GM23338 (cell line): ENCODE results near the gene COL21A1. TPM values are rescaled to one million over a fixed set of nuclear protein-coding genes. Genes with fewer than 3 reads are reported as not detected.

Source experiments
- ATAC-seq: fragments of 200-7000 bp; cut with Tn5 transposase; 3 replicates; pipeline ENCODE4 v1.9.1; 2020
- DNase-seq: peaks from one replicate; pipeline ENCODE4 v3.0.0-alpha.2; 2015; ENCODE audit warnings: low spot score
- H2AFZ ChIP-seq: fragments of 200-600 bp; sonication (generic); 2 replicates; pipeline ENCODE4 v1.8.0; 2016; ENCODE audit warnings: antibody characterized with exemption, mild to moderate bottlenecking, moderate library complexity
- H3F3A ChIP-seq: fragments of 200-600 bp; sonication (generic); replicated peaks from 2 replicates; pipeline ENCODE4 v1.8.0; 2017; ENCODE audit warnings: antibody characterized with exemption, mixed run types, low read depth
- H3K27ac ChIP-seq: fragments of 200-600 bp; sonication (generic); 2 replicates; pipeline ENCODE4 v1.6.1; 2016; ENCODE audit warnings: low read depth
- H3K27me3 ChIP-seq: fragments of 200-600 bp; sonication (generic); 2 replicates; pipeline ENCODE4 v1.8.0; 2016; ENCODE audit warnings: mild to moderate bottlenecking, mixed run types, moderate library complexity; ENCODE audit not compliant: insufficient read depth
- H3K36me3 ChIP-seq: fragments of 200-600 bp; sonication (generic); 2 replicates; pipeline ENCODE4 v1.8.0; 2016; ENCODE audit warnings: mild to moderate bottlenecking; ENCODE audit not compliant: insufficient read depth
- H3K4me1 ChIP-seq: fragments of 200-600 bp; sonication (generic); 2 replicates; pipeline ENCODE4 v1.8.0; 2016; ENCODE audit warnings: mild to moderate bottlenecking, moderate library complexity; ENCODE audit not compliant: insufficient read depth
- H3K4me2 ChIP-seq: fragments of 200-600 bp; sonication (generic); 2 replicates; pipeline ENCODE4 v1.7.1; 2017; ENCODE audit warnings: mixed run types
- H3K4me3 ChIP-seq: fragments of 200-600 bp; sonication (generic); 2 replicates; pipeline ENCODE4 v1.6.1; 2016; ENCODE audit warnings: mixed run types
- H3K79me2 ChIP-seq: fragments of 200-600 bp; sonication (generic); replicated peaks from 2 replicates; pipeline ENCODE4 v1.8.0; 2017; ENCODE audit warnings: mild to moderate bottlenecking; ENCODE audit not compliant: insufficient read depth
- H3K9me2 ChIP-seq: fragments of 200-600 bp; sonication (generic); 2 replicates; pipeline ENCODE4 v1.8.0; 2017; ENCODE audit not compliant: insufficient read depth
- H4K20me1 ChIP-seq: fragments of 200-600 bp; sonication (generic); replicated peaks from 2 replicates; pipeline ENCODE4 v1.8.0; 2017; ENCODE audit warnings: mild to moderate bottlenecking; ENCODE audit not compliant: insufficient read depth
- H3K27ac Mint-ChIP-seq: 2 replicates; pipeline ENCODE4 v1.8.0; 2020; ENCODE audit warnings: inconsistent platforms, mild to moderate bottlenecking, moderate library complexity, mixed read lengths
- H3K27me3 Mint-ChIP-seq: 3 replicates; pipeline ENCODE4 v1.8.0; 2022; ENCODE audit warnings: low read depth, mild to moderate bottlenecking, moderate library complexity, mixed read lengths, inconsistent platforms; ENCODE audit not compliant: insufficient read depth, poor library complexity
- H3K36me3 Mint-ChIP-seq: 3 replicates; pipeline ENCODE4 v1.8.0; 2021; ENCODE audit warnings: low read depth, mild to moderate bottlenecking, inconsistent platforms, moderate library complexity, mixed read lengths
- H3K4me1 Mint-ChIP-seq: 3 replicates; pipeline ENCODE4 v1.8.0; 2020; ENCODE audit warnings: mild to moderate bottlenecking, inconsistent platforms, mixed read lengths
- H3K4me3 Mint-ChIP-seq: 3 replicates; pipeline ENCODE4 v1.8.0; 2021; ENCODE audit warnings: moderate library complexity, mild to moderate bottlenecking, inconsistent platforms, mixed read lengths
- H3K9me3 Mint-ChIP-seq: 3 replicates; pipeline ENCODE4 v1.8.0; 2020; ENCODE audit warnings: moderate library complexity, mild to moderate bottlenecking, inconsistent platforms, mixed read lengths
- CREB1 ChIP-seq: fragments of 250-450 bp; sonication (Bioruptor Pico); IDR thresholded peaks from 2 replicates; pipeline ENCODE4 v1.5.0; 2020; ENCODE audit warnings: low read depth, mild to moderate bottlenecking, moderate library complexity
- EZH2 ChIP-seq: fragments of 200-600 bp; sonication (generic); IDR thresholded peaks from one replicate; pipeline ENCODE4 v1.8.0; 2017; ENCODE audit warnings: antibody characterized with exemption, mild to moderate bottlenecking, low read depth; ENCODE audit not compliant: unreplicated experiment
- EZH2phosphoT487 ChIP-seq: fragments of 200-600 bp; sonication (generic); IDR thresholded peaks from one replicate; pipeline ENCODE4 v1.8.1; 2018; ENCODE audit warnings: antibody characterized with exemption; ENCODE audit not compliant: unreplicated experiment
- JUNB ChIP-seq: IDR thresholded peaks from one replicate; pipeline ENCODE4 v1.6.1; 2016; ENCODE audit warnings: antibody characterized with exemption; ENCODE audit not compliant: unreplicated experiment
- NANOG ChIP-seq: IDR thresholded peaks from 2 replicates; pipeline ENCODE4 v1.6.1; 2016; ENCODE audit warnings: antibody characterized with exemption, borderline replicate concordance
- POLR2AphosphoS5 ChIP-seq: IDR thresholded peaks from 2 replicates; pipeline ENCODE4 v1.6.1; 2016; ENCODE audit warnings: antibody characterized with exemption, low read depth
- STAT1 ChIP-seq: IDR thresholded peaks from one replicate; pipeline ENCODE4 v1.6.1; 2016; ENCODE audit warnings: antibody characterized with exemption; ENCODE audit not compliant: unreplicated experiment
- ZNF114 ChIP-seq: fragments of 250-450 bp; sonication (Bioruptor Pico); IDR thresholded peaks from 2 replicates; pipeline ENCODE4 v1.5.0; 2020; ENCODE audit warnings: mild to moderate bottlenecking, moderate library complexity
- polyA plus RNA-seq: library from polyadenylated mRNA; unstranded; fragments of >200 nt; fragmentation: Nextera tagmentation; extraction: Ambion mirVana; gene quantifications from 2 replicates; pipeline ENCODE4 v1.2.1, GENCODE V29; 2016
- total RNA-seq: library from RNA; depleted of rRNA; stranded (reverse); fragments of >200 nt; shearing (Covaris generic); gene quantifications from 2 replicates; pipeline ENCODE4 v1.2.3, GENCODE V29; 2014
- TF ChIP-seq, protein P1 (sequence below): fragments of 250-450 bp; sonication (Bioruptor Pico); IDR thresholded peaks from 2 replicates; pipeline ENCODE4 v1.5.0; 2020; ENCODE audit warnings: mild to moderate bottlenecking, moderate library complexity
- TF ChIP-seq, protein P2 (sequence below), 2 experiments: fragments of 200-600 bp in 1 of 2; sonication (generic) in 1 of 2; conservative IDR thresholded peaks; 2 replicates each; pipeline versions ENCODE4 v1.5.1 to v1.6.1; 2016 to 2017; ENCODE audit warnings: antibody characterized with exemption in 2 of 2, low read depth in 2 of 2, mild to moderate bottlenecking in 2 of 2, moderate library complexity in 1 of 2
- TF ChIP-seq, protein P3 (sequence below): IDR thresholded peaks from one replicate; pipeline ENCODE4 v1.6.1; 2018; ENCODE audit warnings: antibody characterized with exemption; ENCODE audit not compliant: unreplicated experiment

COL21A1 gene
- total and polyA plus RNA-seq, 2 experiments from 2014 or later = 5.0 to 6.2 TPM

DNA sequence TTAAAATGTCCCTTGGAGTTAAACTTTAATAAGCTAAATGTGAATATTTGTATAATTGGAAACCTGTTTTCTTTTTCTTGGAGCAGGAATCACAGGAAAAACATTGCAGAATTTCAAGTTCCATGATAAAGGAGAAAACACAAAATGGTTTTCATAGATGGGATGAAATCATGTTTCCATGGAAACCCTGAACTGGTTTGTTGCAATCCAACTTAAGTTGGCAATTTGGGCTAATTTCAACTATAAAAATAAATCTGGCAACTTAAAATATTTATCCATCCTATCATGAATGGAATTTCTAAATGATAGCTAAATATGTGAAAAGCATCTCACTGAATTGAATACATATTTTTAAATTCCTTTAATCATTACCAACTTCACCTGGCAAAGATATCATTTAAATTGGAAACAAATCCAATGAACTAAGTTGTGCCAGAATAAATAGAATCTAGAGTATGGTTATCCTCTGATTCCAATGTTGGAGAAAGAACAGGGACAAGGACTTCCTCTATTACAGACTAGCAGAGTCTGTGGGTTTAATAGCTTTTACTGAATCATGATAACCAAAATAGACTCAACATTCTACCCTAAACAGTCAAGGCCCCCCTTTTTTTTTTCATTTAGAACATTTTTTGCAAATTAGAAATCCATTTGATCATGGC lies 33.2 kb downstream of the COL21A1 start (continued):
- TF ChIP-seq, protein P1, sequence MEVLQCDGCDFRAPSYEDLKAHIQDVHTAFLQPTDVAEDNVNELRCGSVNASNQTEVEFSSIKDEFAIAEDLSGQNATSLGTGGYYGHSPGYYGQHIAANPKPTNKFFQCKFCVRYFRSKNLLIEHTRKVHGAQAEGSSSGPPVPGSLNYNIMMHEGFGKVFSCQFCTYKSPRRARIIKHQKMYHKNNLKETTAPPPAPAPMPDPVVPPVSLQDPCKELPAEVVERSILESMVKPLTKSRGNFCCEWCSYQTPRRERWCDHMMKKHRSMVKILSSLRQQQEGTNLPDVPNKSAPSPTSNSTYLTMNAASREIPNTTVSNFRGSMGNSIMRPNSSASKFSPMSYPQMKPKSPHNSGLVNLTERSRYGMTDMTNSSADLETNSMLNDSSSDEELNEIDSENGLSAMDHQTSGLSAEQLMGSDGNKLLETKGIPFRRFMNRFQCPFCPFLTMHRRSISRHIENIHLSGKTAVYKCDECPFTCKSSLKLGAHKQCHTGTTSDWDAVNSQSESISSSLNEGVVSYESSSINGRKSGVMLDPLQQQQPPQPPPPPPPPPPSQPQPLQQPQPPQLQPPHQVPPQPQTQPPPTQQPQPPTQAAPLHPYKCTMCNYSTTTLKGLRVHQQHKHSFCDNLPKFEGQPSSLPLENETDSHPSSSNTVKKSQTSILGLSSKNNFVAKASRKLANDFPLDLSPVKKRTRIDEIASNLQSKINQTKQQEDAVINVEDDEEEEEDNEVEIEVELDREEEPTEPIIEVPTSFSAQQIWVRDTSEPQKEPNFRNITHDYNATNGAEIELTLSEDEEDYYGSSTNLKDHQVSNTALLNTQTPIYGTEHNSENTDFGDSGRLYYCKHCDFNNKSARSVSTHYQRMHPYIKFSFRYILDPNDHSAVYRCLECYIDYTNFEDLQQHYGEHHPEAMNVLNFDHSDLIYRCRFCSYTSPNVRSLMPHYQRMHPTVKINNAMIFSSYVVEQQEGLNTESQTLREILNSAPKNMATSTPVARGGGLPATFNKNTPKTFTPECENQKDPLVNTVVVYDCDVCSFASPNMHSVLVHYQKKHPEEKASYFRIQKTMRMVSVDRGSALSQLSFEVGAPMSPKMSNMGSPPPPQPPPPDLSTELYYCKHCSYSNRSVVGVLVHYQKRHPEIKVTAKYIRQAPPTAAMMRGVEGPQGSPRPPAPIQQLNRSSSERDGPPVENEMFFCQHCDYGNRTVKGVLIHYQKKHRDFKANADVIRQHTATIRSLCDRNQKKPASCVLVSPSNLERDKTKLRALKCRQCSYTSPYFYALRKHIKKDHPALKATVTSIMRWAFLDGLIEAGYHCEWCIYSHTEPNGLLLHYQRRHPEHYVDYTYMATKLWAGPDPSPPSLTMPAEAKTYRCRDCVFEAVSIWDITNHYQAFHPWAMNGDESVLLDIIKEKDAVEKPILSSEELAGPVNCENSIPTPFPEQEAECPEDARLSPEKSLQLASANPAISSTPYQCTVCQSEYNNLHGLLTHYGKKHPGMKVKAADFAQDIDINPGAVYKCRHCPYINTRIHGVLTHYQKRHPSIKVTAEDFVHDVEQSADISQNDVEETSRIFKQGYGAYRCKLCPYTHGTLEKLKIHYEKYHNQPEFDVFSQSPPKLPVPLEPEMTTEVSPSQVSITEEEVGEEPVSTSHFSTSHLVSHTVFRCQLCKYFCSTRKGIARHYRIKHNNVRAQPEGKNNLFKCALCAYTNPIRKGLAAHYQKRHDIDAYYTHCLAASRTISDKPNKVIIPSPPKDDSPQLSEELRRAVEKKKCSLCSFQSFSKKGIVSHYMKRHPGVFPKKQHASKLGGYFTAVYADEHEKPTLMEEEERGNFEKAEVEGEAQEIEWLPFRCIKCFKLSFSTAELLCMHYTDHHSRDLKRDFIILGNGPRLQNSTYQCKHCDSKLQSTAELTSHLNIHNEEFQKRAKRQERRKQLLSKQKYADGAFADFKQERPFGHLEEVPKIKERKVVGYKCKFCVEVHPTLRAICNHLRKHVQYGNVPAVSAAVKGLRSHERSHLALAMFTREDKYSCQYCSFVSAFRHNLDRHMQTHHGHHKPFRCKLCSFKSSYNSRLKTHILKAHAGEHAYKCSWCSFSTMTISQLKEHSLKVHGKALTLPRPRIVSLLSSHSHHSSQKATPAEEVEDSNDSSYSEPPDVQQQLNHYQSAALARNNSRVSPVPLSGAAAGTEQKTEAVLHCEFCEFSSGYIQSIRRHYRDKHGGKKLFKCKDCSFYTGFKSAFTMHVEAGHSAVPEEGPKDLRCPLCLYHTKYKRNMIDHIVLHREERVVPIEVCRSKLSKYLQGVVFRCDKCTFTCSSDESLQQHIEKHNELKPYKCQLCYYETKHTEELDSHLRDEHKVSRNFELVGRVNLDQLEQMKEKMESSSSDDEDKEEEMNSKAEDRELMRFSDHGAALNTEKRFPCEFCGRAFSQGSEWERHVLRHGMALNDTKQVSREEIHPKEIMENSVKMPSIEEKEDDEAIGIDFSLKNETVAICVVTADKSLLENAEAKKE = no peak
- TF ChIP-seq, protein P2, sequence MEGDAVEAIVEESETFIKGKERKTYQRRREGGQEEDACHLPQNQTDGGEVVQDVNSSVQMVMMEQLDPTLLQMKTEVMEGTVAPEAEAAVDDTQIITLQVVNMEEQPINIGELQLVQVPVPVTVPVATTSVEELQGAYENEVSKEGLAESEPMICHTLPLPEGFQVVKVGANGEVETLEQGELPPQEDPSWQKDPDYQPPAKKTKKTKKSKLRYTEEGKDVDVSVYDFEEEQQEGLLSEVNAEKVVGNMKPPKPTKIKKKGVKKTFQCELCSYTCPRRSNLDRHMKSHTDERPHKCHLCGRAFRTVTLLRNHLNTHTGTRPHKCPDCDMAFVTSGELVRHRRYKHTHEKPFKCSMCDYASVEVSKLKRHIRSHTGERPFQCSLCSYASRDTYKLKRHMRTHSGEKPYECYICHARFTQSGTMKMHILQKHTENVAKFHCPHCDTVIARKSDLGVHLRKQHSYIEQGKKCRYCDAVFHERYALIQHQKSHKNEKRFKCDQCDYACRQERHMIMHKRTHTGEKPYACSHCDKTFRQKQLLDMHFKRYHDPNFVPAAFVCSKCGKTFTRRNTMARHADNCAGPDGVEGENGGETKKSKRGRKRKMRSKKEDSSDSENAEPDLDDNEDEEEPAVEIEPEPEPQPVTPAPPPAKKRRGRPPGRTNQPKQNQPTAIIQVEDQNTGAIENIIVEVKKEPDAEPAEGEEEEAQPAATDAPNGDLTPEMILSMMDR (conservative IDR thresholded peaks at IDR 0.05; ENCODE audit: low read depth in 2 of 2) = no peak

DNA sequence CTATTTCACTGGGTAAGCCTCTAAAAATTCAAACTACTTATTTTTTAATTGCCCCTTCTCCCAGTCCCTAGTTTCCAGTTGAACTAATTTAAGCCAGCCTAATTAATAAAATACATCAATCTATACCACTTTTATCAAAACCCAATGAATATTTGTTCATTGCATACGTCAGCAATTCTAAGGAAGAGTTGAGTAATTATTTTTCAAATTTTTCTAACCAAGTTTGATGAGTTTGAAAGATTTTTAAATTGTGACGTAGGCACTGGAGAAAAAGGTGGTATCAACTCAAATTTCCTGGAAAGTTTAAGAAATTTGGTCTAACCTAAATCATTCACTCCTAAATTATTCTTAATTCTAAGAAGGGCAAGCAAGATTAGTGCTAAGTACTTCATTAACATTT lies 35.7 kb downstream of the COL21A1 start:
- Histone ChIP-seq H3K4me1 (no peaks in the 10 kb centered on the region), H3K36me3 (no peaks in the 10 kb centered on the region), H4K20me1 (no peaks in the 10 kb centered on the region), H3F3A (no peaks in the 10 kb centered on the region), H3K79me2 (no peaks in the 10 kb centered on the region), H3K27ac (no peak overlapping the region), H2AFZ (no peak overlapping the region), H3K27me3 (no peaks in the 10 kb centered on the region), H3K4me3 (no peak overlapping the region), H3K4me2 (no peak overlapping the region), H3K9me2 (no peaks in the 10 kb centered on the region)
- no peaks in the 10 kb centered on the region for H3K27me3 Mint-ChIP-seq
- ATAC-seq (no peak), DNase-seq (no peak)
- no peaks in the 10 kb centered on the region for H3K36me3 Mint-ChIP-seq
- no peaks in the 10 kb centered on the region for H3K9me3 Mint-ChIP-seq
- peak overlapping the region; percentile 56; the same call in 1 of the 2 replicates for H3K27ac Mint-ChIP-seq
- H3K4me3 Mint-ChIP-seq = no peak overlapping the region
- no peaks in the 10 kb centered on the region for H3K4me1 Mint-ChIP-seq
- TF ChIP-seq JUNB (no peak), NANOG (no peak), CREB1 (no peak), ZNF114 (CRISPR knock-in tag) (no peak), STAT1 (no peak), EZH2 (no peak), EZH2phosphoT487 (no peak), POLR2AphosphoS5 (no peak)
- TF ChIP-seq, protein P3, sequence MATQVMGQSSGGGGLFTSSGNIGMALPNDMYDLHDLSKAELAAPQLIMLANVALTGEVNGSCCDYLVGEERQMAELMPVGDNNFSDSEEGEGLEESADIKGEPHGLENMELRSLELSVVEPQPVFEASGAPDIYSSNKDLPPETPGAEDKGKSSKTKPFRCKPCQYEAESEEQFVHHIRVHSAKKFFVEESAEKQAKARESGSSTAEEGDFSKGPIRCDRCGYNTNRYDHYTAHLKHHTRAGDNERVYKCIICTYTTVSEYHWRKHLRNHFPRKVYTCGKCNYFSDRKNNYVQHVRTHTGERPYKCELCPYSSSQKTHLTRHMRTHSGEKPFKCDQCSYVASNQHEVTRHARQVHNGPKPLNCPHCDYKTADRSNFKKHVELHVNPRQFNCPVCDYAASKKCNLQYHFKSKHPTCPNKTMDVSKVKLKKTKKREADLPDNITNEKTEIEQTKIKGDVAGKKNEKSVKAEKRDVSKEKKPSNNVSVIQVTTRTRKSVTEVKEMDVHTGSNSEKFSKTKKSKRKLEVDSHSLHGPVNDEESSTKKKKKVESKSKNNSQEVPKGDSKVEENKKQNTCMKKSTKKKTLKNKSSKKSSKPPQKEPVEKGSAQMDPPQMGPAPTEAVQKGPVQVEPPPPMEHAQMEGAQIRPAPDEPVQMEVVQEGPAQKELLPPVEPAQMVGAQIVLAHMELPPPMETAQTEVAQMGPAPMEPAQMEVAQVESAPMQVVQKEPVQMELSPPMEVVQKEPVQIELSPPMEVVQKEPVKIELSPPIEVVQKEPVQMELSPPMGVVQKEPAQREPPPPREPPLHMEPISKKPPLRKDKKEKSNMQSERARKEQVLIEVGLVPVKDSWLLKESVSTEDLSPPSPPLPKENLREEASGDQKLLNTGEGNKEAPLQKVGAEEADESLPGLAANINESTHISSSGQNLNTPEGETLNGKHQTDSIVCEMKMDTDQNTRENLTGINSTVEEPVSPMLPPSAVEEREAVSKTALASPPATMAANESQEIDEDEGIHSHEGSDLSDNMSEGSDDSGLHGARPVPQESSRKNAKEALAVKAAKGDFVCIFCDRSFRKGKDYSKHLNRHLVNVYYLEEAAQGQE = no peak
- TF ChIP-seq, protein P2 (conservative IDR thresholded peaks at IDR 0.05; ENCODE audit: low read depth in 2 of 2) = no peak
